Stimulated activated CD4-positive, alpha-beta T cell treated with anti-CD3 and anti-CD28 coated beads, Interleukin-1b, Interleukin-23, amount 100 ng/mL, for 48 hours (primary cell): ENCODE results near the gene ANKMY1.
"Not testable (repeated sequence)": the region's sequence is repeated elsewhere in the genome, so short reads cannot be mapped to it uniquely, and the experiment has no call there.

Experiments
- DNase-seq: peaks from one replicate; pipeline ENCODE4 v3.0.0-alpha.2; 2020

The ANKMY1 gene

GRCh38 chr2:240502059-240502429 is 55.7 kb downstream of the ANKMY1 start:
- DNase-seq = no peak

- no peak for DNase-seq
Observed at GRCh38 chr2:240501531-240501991, 56.2 kb downstream of the ANKMY1 start.

GRCh38 chr2:240500561-240501423 is 57.0 kb downstream of the ANKMY1 start:
- DNase-seq = peak; percentile 0

- peak; percentile 0 for DNase-seq
Observed at GRCh38 chr2:240499309-240500301, 58.2 kb downstream of the ANKMY1 start.

- DNase-seq = no peak
Observed at GRCh38 chr2:240498958-240499260, 58.9 kb downstream of the ANKMY1 start.

GRCh38 chr2:240498171-240498957 is 59.4 kb downstream of the ANKMY1 start:
- no peak for DNase-seq

- DNase-seq = not testable (repeated sequence)
Observed at GRCh38 chr2:240497082-240497481, 60.7 kb downstream of the ANKMY1 start.

GRCh38 chr2:240494942-240495341 is 62.8 kb downstream of the ANKMY1 start:
- DNase-seq = not testable (repeated sequence)

GRCh38 chr2:240494194-240494793 is 63.5 kb downstream of the ANKMY1 start:
- DNase-seq = no peak

- no peak for DNase-seq
Observed at GRCh38 chr2:240491483-240491882, 66.3 kb downstream of the ANKMY1 start.

GRCh38 chr2:240482141-240482540 is 75.6 kb downstream of the ANKMY1 start:
- DNase-seq = no peak

GRCh38 chr2:240481720-240482119 is 76.1 kb downstream of the ANKMY1 start:
- DNase-seq = no peak

- DNase-seq = no peak
Observed at GRCh38 chr2:240480834-240481623, 76.8 kb downstream of the ANKMY1 start.

- DNase-seq = no peak
Observed at GRCh38 chr2:240479111-240479501, 78.7 kb downstream of the ANKMY1 start.

- no peak for DNase-seq
Observed at GRCh38 chr2:240478346-240479110, 79.3 kb downstream of the ANKMY1 start.

GRCh38 chr2:240477916-240478315 is 79.9 kb downstream of the ANKMY1 start:
- no peak for DNase-seq

- DNase-seq = no peak
Observed at GRCh38 chr2:240473211-240473610, 84.6 kb downstream of the ANKMY1 start.

GRCh38 chr2:240472078-240472790 is 85.6 kb downstream of the ANKMY1 start:
- DNase-seq = peak; percentile 0

- no peak for DNase-seq
Observed at GRCh38 chr2:240469740-240470139, 88.0 kb downstream of the ANKMY1 start.

- DNase-seq = no peak
Observed at GRCh38 chr2:240469239-240469636, 88.5 kb downstream of the ANKMY1 start.
